Activated CD8-positive, alpha-beta T cell treated with anti-CD3 and anti-CD28 coated beads for 36 hours (primary cell): Measurements from ENCODE around the gene USP4. TPM values are rescaled to one million over a fixed set of nuclear protein-coding genes. Genes with fewer than 3 reads are reported as not detected.
A peak's percentile ranks its signal among the peaks of the same experiment; 100 is the strongest.

ENCODE experiments used
- ATAC-seq: fragments of 200-7000 bp; cut with Tn5 transposase; one replicate; pipeline ENCODE4 v1.10.0; 2021; ENCODE audit warnings: mild to moderate bottlenecking, moderate library complexity
- CTCF ChIA-PET: fragments of 350-600 bp; sonication (Branson Sonifier 250); formaldehyde crosslinking; loops from one replicate; lab custom pipeline; 2021; ENCODE audit warnings: antibody characterized with exemption; lab: Charles Lee
- POLR2A ChIA-PET: fragments of 350-600 bp; sonication (Branson Sonifier 250); formaldehyde crosslinking; loops from one replicate; lab custom pipeline; 2021; ENCODE audit warnings: antibody characterized with exemption; lab: Charles Lee
- DNase-seq: peaks from one replicate; pipeline ENCODE4 v3.0.0-alpha.2; 2020
- H3K27ac Mint-ChIP-seq: one replicate; pipeline ENCODE4 v1.8.0; 2021; ENCODE audit warnings: mild to moderate bottlenecking, mixed read lengths
- H3K27me3 Mint-ChIP-seq: one replicate; pipeline ENCODE4 v1.8.0; 2021; ENCODE audit warnings: mixed read lengths
- H3K36me3 Mint-ChIP-seq: one replicate; pipeline ENCODE4 v1.8.0; 2021; ENCODE audit warnings: low read depth, mixed read lengths
- H3K4me1 Mint-ChIP-seq: one replicate; pipeline ENCODE4 v1.8.0; 2021; ENCODE audit warnings: low read depth, mixed read lengths
- H3K4me3 Mint-ChIP-seq: one replicate; pipeline ENCODE4 v1.8.0; 2021; ENCODE audit warnings: mild to moderate bottlenecking, moderate library complexity, mixed read lengths
- H3K9me3 Mint-ChIP-seq: one replicate; pipeline ENCODE4 v1.8.0; 2021; ENCODE audit warnings: mixed read lengths
- CTCF ChIP-seq: fragments of 200-600 bp; IDR thresholded peaks from one replicate; pipeline ENCODE4 v1.8.0; 2022; ENCODE audit warnings: antibody characterized with exemption, mild to moderate bottlenecking
- intact Hi-C: fragments of 100-400 bp; cut with micrococcal nuclease; formaldehyde crosslinking; loops from one replicate; pipeline ENCODE4 v1.10.0; 2022
- total RNA-seq, 2 experiments: library from RNA; stranded (reverse); gene quantifications; one replicate each; pipeline ENCODE4 v1.2.3, GENCODE V29; 2021

USP4 gene
- total RNA-seq, 2 experiments from 2014 or later: 62.4 to 67.8 TPM

- peaks cover 49% of the 10 kb centered on the region for H3K36me3 Mint-ChIP-seq
These were observed 43.0 kb downstream of the USP4 start for GRCh38 chr3:49296781-49297411.

GRCh38 chr3:49295489-49296058 lies 44.3 kb downstream of the USP4 start:
- Mint-ChIP-seq H3K9me3 (no peaks in the 10 kb centered on the region), H3K27me3 (no peaks in the 10 kb centered on the region), H3K36me3 (peaks cover 45% of the 10 kb centered on the region), H3K4me1 (no peaks in the 10 kb centered on the region), H3K4me3 (no peak overlapping the region), H3K27ac (no peak overlapping the region)
- peak; percentile 48 for DNase-seq
- ATAC-seq: peak; percentile 74
- intact Hi-C loops: loop anchor here (2.0 kb wide), 1 partner anchor 149 kb away; no protein-coding TSS in a partner anchor
- peak; percentile 86 for TF ChIP-seq CTCF
- POLR2A ChIA-PET: no interaction called here
- CTCF ChIA-PET: interaction anchor here (1.2 to 1.5 kb wide), 2 partner anchors 17 to 39 kb away, joined by 4 to 5 read pairs; no protein-coding TSS in a partner anchor

More at GRCh38 chr3:49296781-49297411, 43.0 kb downstream of the USP4 start:
- DNase-seq (no peak), ATAC-seq (no peak)
- Mint-ChIP-seq H3K4me1 (no peaks in the 10 kb centered on the region), H3K27me3 (no peaks in the 10 kb centered on the region), H3K27ac (peak overlapping the region; percentile 46), H3K9me3 (no peaks in the 10 kb centered on the region), H3K4me3 (no peak overlapping the region)
- ChIA-PET POLR2A (no interaction called here), CTCF (interaction anchor here (0.7 to 1.6 kb wide), 7 partner anchors 13 to 163 kb away, joined by 3 to 8 read pairs (median 4); partner anchors contain the start of gene KLHDC8B)
- intact Hi-C loops: no loop called here
- TF ChIP-seq CTCF: no peak

GRCh38 chr3:49294343-49294742 lies 45.5 kb downstream of the USP4 start:
- Mint-ChIP-seq H3K9me3 (no peaks in the 10 kb centered on the region), H3K27ac (no peak overlapping the region), H3K27me3 (no peaks in the 10 kb centered on the region), H3K4me3 (no peak overlapping the region), H3K4me1 (no peaks in the 10 kb centered on the region), H3K36me3 (peaks cover 44% of the 10 kb centered on the region)
- CTCF ChIA-PET: interaction anchor here (0.9 to 1.3 kb wide), 2 partner anchors 156 to 245 kb away, joined by 3 read pairs; no protein-coding TSS in a partner anchor
- no peak for TF ChIP-seq CTCF
- ATAC-seq (no peak), DNase-seq (no peak)
- POLR2A ChIA-PET: no interaction called here
- intact Hi-C loops: loop anchor here (2.0 kb wide), 1 partner anchor 150 kb away; no protein-coding TSS in a partner anchor

GRCh38 chr3:49283997-49284396 lies 55.9 kb downstream of the USP4 start:
- DNase-seq (no peak), ATAC-seq (no peak)
- ChIA-PET CTCF (interaction anchor here (1.0 to 1.1 kb wide), 2 partner anchors 14 to 165 kb away, joined by 3 read pairs; no protein-coding TSS in a partner anchor), POLR2A (interaction anchor here (1.4 kb wide), 1 partner anchor 15 kb away, joined by 5 read pairs; no protein-coding TSS in a partner anchor)
- Mint-ChIP-seq H3K4me1 (no peaks in the 10 kb centered on the region), H3K27me3 (no peaks in the 10 kb centered on the region), H3K9me3 (no peaks in the 10 kb centered on the region), H3K4me3 (no peak overlapping the region), H3K36me3 (peaks cover 49% of the 10 kb centered on the region), H3K27ac (no peak overlapping the region)
- no peak for TF ChIP-seq CTCF
- intact Hi-C loops: no loop called here
